ENCODE results near the gene ZNF385C.

The ZNF385C gene

DNA sequence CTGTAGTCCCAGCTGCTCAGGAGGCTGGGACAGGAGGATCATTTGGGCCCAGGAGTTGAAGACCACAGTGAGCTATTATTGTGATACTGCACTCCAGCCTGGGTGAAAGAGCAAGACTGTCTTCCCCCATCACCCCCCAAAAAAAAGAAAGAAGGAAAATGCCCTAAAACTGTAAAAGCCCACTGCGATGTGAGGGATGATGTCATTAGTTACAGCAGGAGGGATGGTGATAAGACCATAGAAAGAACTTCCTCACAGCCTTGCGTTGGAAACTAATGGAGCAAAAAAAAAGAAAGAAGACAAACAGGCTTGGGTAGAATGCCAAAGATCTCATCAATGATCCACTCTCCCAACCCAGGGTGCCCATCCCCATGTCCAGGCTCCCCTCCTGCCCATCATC lies 18.7 kb downstream of the ZNF385C start:
- TF ChIP-seq, protein P1, sequence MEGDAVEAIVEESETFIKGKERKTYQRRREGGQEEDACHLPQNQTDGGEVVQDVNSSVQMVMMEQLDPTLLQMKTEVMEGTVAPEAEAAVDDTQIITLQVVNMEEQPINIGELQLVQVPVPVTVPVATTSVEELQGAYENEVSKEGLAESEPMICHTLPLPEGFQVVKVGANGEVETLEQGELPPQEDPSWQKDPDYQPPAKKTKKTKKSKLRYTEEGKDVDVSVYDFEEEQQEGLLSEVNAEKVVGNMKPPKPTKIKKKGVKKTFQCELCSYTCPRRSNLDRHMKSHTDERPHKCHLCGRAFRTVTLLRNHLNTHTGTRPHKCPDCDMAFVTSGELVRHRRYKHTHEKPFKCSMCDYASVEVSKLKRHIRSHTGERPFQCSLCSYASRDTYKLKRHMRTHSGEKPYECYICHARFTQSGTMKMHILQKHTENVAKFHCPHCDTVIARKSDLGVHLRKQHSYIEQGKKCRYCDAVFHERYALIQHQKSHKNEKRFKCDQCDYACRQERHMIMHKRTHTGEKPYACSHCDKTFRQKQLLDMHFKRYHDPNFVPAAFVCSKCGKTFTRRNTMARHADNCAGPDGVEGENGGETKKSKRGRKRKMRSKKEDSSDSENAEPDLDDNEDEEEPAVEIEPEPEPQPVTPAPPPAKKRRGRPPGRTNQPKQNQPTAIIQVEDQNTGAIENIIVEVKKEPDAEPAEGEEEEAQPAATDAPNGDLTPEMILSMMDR (conservative IDR thresholded peaks at IDR 0.05): no peak
- no peak for TF ChIP-seq ZFX (IDR thresholded peaks at IDR 0.05)
- no peak overlapping the region for H3K27ac ChIP-seq

DNA sequence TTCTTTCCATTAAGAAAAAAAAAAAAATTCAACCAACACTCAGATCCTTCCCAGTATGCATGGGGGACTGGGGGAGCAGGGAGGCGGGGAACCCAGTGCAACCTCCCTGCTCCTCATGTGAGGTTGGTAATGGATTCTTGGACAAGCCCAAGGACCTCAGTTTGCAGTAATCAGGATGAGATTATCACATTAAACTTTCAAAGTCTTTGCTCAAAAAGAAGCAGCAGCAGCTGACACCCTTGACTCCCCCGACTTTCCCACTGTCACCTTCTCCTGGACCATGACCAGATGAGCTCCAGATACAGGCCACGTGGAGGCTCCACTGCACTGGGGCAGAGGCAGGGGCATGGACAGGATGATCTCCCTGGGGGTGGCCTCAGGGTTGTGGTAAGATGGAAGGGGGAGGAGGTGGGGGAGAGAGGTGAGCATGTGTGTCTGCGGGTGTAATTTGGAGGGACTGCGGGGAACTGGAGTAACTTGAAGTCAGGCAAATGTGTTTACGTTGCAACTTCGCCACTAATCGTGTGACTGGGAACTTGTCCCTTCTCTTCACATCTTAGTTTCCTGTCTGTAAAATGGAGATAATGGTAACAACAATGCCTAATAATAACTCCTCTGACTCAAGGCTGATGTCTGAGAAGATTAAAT lies 19.8 kb downstream of the ZNF385C start:
- no peak overlapping the region for H3K27ac ChIP-seq
- TF ChIP-seq, protein P1 (conservative IDR thresholded peaks at IDR 0.05): no peak
- TF ChIP-seq ZFX (IDR thresholded peaks at IDR 0.05): no peak

DNA sequence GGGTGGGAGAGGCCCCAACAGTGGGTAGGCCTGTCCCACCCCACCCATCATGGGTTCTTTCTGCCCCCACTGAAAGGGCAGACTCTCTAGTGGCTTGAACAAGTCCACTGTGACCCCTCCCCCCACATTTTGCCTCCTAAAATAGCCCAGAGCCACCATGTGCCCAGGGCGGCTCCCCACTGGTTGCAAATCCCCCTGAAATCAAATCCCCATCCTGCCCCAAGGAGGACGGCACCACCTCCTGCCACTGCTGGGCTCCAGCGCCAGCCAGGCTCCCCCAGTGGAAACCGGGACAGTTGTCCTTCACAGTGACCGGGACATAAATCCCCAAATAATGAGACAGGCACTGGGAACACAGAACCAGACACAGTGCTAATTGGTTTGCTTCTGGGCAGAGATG lies 20.5 kb downstream of the ZNF385C start:
- no peak overlapping the region for H3K27ac ChIP-seq
- TF ChIP-seq ZFX (IDR thresholded peaks at IDR 0.05): no peak
- TF ChIP-seq, protein P1 (conservative IDR thresholded peaks at IDR 0.05): no peak

DNA sequence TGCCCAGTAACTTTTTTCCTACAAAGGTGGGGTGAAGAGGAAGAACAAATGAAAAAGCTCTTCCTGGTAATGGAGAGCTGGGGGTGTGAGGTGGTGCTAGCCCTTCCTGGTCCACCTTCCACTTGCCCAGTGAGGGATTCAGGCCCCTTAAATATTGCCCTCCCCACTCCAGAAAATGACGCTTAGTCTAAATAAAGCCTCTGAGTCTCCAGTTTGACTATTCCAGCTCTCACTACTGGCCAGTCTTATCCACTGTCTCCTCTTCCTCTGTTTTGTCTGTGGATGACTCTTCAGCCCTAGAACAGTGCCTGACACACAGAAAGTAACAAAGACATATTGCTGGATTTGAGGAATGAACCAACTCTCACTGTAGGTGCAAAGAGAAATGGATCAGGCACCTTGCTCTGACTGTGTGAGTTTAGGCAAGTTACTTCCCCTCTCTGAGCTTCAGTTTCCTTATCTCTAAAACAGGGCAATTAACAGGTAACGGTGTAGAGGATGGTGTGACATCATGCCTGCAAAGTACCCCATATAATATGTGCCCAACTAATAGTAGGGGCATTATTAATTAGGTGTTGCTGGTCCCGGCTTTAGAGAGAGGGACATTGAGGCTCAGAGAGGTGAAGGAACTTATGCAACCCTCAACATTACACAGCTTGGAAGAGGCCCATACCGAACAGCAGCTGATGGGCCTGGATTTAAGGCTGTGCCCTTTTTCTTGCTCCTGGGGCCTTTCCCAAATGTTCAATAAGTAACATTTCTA lies 21.3 kb downstream of the ZNF385C start:
- TF ChIP-seq, protein P1 (conservative IDR thresholded peaks at IDR 0.05): no peak
- H3K27ac ChIP-seq: no peak overlapping the region

DNA sequence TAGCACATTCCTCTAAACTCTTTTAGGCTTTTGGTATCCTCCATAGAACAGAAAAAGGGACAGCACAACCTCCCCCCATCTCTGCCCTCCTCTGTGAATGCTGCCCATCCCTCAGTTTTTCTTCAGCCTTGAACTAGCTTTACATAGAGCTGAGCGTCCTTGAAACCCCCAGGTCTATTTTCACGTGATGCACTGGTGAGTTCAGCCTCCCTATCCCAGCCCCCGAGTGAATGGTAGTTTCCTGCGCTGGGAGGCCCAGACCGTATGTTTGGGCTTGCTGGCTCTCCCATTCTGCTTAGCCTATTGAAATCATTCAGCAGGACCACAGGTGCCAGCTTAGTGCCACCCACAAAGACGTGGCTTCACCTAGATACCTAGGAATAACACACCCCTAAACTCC lies 22.5 kb downstream of the ZNF385C start:
- H3K27ac ChIP-seq: no peak overlapping the region
- TF ChIP-seq, protein P1 (conservative IDR thresholded peaks at IDR 0.05): no peak
- TF ChIP-seq ZFX (IDR thresholded peaks at IDR 0.05): no peak

DNA sequence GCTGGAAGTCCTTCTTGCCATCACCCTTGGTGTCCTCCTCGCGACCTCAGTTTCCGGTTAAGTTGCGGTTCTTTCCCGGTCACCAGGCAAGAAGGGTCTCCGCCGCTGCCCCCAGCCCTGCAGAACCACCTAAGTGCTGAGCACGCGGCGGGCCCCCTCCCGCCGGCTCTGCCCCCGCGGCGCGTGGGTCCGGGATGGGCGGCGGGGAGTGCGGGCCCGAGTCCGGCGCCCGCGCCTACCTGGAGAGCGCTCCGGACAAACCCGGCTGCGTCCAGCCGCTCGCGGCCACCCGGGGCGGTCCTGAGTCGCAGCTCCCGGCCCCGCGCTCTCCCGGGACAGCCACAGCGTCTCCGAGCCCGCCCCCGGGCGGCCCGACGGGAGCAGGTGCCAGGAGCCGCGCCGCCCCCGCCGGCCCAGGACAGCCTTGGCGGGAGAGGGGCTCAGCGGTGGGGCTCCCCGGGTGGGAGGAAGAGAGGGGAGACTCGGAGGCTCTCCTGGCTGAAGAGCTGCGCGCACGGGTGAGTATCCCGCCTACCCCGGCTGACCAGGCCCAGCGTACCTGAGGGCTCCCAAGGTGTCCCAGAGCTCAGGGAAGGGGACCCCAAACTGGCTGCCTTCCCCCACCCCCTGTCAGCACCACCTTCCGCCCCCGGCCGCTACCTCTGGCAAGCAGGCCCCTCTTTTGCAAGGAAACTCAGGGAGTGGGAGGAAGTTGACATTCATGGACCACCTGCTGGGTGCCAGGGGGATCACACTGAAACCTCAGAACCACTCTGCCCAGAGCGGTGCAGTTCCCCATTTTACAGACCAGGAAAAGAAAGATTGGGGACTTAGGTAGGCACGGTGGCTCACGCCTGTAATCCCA lies 25.7 kb downstream of the ZNF385C start:
- no peak overlapping the region for H3K27ac ChIP-seq
- TF ChIP-seq, protein P1 (conservative IDR thresholded peaks at IDR 0.05): no peak
- no peak for TF ChIP-seq ZFX (IDR thresholded peaks at IDR 0.05)

DNA sequence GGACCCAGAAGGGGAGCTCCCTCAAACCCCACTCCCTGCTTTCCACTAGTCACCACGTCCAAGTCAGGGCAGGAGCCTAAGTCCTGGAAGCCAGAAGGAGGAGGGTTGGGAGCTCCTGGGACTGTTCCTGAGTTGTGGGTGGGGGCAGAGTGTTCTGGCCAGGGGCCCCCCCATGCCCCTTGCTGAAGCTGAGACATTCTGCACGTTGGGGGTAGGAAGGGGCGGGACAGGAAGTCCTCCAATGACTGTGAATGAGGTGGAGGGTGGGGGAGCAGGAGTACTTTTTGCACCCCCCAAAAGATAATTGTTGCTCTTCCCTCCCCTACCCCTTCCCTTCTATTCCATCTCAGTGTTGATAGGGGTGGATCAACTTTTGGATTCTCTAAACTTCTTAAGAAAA lies 26.5 kb downstream of the ZNF385C start:
- no peak overlapping the region for H3K27ac ChIP-seq
- TF ChIP-seq, protein P1 (conservative IDR thresholded peaks at IDR 0.05): no peak
- no peak for TF ChIP-seq ZFX (IDR thresholded peaks at IDR 0.05)
